ENCODE data around the gene TOMM40.

TOMM40 gene

GRCh38 chr19:44891016-44891882, at the start of gene TOMM40:
TOMM40 (plus strand) TSS chr19:44891254; CDS start chr19:44891416, 162 bp downstream.
- no peaks in the 10 kb centered on the region for H3K27me3 Mint-ChIP-seq (ENCODE audit: low read depth)
- H3K9me3 Mint-ChIP-seq = peaks cover 3% of the 10 kb centered on the region
- peak within 1 kb of the TSS; percentile 97 for H3K27ac Mint-ChIP-seq
- H3K4me1 Mint-ChIP-seq (ENCODE audit: low read depth) = peaks cover 17% of the 10 kb centered on the region
- peaks cover 38% of the 10 kb centered on the region for H3K36me3 Mint-ChIP-seq (ENCODE audit: low read depth)
- DNase-seq (ENCODE audit: low spot score) = no peak
- peak within 1 kb of the TSS; percentile 95 for H3K4me3 Mint-ChIP-seq

- no peak for DNase-seq (ENCODE audit: low spot score)
- Mint-ChIP-seq H3K9me3 (no peaks in the 10 kb centered on the region), H3K27me3 (ENCODE audit: low read depth) (peaks cover 35% of the 10 kb centered on the region), H3K4me1 (ENCODE audit: low read depth) (peaks cover 17% of the 10 kb centered on the region), H3K36me3 (ENCODE audit: low read depth) (no peaks in the 10 kb centered on the region), H3K27ac (peak overlapping the region; percentile 68), H3K4me3 (peak overlapping the region; percentile 86)
Observed at GRCh38 chr19:44845286-44845611, 45.8 kb upstream of the TOMM40 start.

GRCh38 chr19:44845612-44846454, 45.2 kb upstream of the TOMM40 start, which contains the start of gene NECTIN2:
NECTIN2 (plus strand) TSS chr19:44846297; CDS start chr19:44846526, 229 bp downstream.
- Mint-ChIP-seq H3K27ac (peak within 1 kb of the TSS; percentile 68), H3K36me3 (ENCODE audit: low read depth) (no peaks in the 10 kb centered on the region), H3K9me3 (no peaks in the 10 kb centered on the region), H3K27me3 (ENCODE audit: low read depth) (peaks cover 35% of the 10 kb centered on the region), H3K4me3 (peak within 1 kb of the TSS; percentile 86), H3K4me1 (ENCODE audit: low read depth) (peaks cover 17% of the 10 kb centered on the region)
- peak; percentile 85 for DNase-seq (ENCODE audit: low spot score)

GRCh38 chr19:44846455-44847143, 44.5 kb upstream of the TOMM40 start:
- Mint-ChIP-seq H3K4me3 (peak overlapping the region; percentile 73), H3K27me3 (ENCODE audit: low read depth) (peaks cover 35% of the 10 kb centered on the region), H3K4me1 (ENCODE audit: low read depth) (peaks cover 17% of the 10 kb centered on the region), H3K36me3 (ENCODE audit: low read depth) (no peaks in the 10 kb centered on the region), H3K9me3 (no peaks in the 10 kb centered on the region), H3K27ac (no peak overlapping the region)
- no peak for DNase-seq (ENCODE audit: low spot score)

- Mint-ChIP-seq H3K27ac (no peak overlapping the region), H3K27me3 (ENCODE audit: low read depth) (peaks cover 36% of the 10 kb centered on the region), H3K4me1 (ENCODE audit: low read depth) (peaks cover 17% of the 10 kb centered on the region)
Observed at GRCh38 chr19:44847144-44848035, 43.7 kb upstream of the TOMM40 start.

GRCh38 chr19:44848036-44848811, 42.8 kb upstream of the TOMM40 start:
- Mint-ChIP-seq H3K4me1 (ENCODE audit: low read depth) (peaks cover 17% of the 10 kb centered on the region), H3K27me3 (ENCODE audit: low read depth) (peaks cover 38% of the 10 kb centered on the region), H3K9me3 (no peaks in the 10 kb centered on the region), H3K36me3 (ENCODE audit: low read depth) (no peaks in the 10 kb centered on the region), H3K27ac (no peak overlapping the region), H3K4me3 (no peak overlapping the region)
- no peak for DNase-seq (ENCODE audit: low spot score)

More at GRCh38 chr19:44847144-44848035, 43.7 kb upstream of the TOMM40 start:
- peak overlapping the region; percentile 73 for H3K4me3 Mint-ChIP-seq
- H3K36me3 Mint-ChIP-seq (ENCODE audit: low read depth) = no peaks in the 10 kb centered on the region
- H3K9me3 Mint-ChIP-seq = no peaks in the 10 kb centered on the region
- DNase-seq (ENCODE audit: low spot score) = no peak

GRCh38 chr19:44848812-44849447, 42.1 kb upstream of the TOMM40 start:
- Mint-ChIP-seq H3K9me3 (no peaks in the 10 kb centered on the region), H3K36me3 (ENCODE audit: low read depth) (no peaks in the 10 kb centered on the region), H3K4me1 (ENCODE audit: low read depth) (peaks cover 17% of the 10 kb centered on the region), H3K27ac (no peak overlapping the region), H3K4me3 (no peak overlapping the region), H3K27me3 (ENCODE audit: low read depth) (peaks cover 38% of the 10 kb centered on the region)
- no peak for DNase-seq (ENCODE audit: low spot score)

GRCh38 chr19:44850641-44851109, 40.4 kb upstream of the TOMM40 start:
- H3K4me3 Mint-ChIP-seq = no peak overlapping the region
- no peak for DNase-seq (ENCODE audit: low spot score)
- no peak overlapping the region for H3K27ac Mint-ChIP-seq
- peaks cover 31% of the 10 kb centered on the region for H3K27me3 Mint-ChIP-seq (ENCODE audit: low read depth)
- H3K9me3 Mint-ChIP-seq = no peaks in the 10 kb centered on the region
- no peaks in the 10 kb centered on the region for H3K36me3 Mint-ChIP-seq (ENCODE audit: low read depth)
- H3K4me1 Mint-ChIP-seq (ENCODE audit: low read depth) = peaks cover 9% of the 10 kb centered on the region

GRCh38 chr19:44851427-44851826, 39.6 kb upstream of the TOMM40 start:
- no peaks in the 10 kb centered on the region for H3K36me3 Mint-ChIP-seq (ENCODE audit: low read depth)
- no peak overlapping the region for H3K4me3 Mint-ChIP-seq
- H3K27ac Mint-ChIP-seq = no peak overlapping the region
- H3K9me3 Mint-ChIP-seq = no peaks in the 10 kb centered on the region
- no peak for DNase-seq (ENCODE audit: low spot score)
- peaks cover 11% of the 10 kb centered on the region for H3K4me1 Mint-ChIP-seq (ENCODE audit: low read depth)
- peaks cover 33% of the 10 kb centered on the region for H3K27me3 Mint-ChIP-seq (ENCODE audit: low read depth)

GRCh38 chr19:44855606-44856005, 35.4 kb upstream of the TOMM40 start:
- no peak overlapping the region for H3K4me3 Mint-ChIP-seq
- DNase-seq (ENCODE audit: low spot score) = no peak
- no peak overlapping the region for H3K27ac Mint-ChIP-seq
- peaks cover 3% of the 10 kb centered on the region for H3K4me1 Mint-ChIP-seq (ENCODE audit: low read depth)
- H3K9me3 Mint-ChIP-seq = no peaks in the 10 kb centered on the region
- peaks cover 6% of the 10 kb centered on the region for H3K27me3 Mint-ChIP-seq (ENCODE audit: low read depth)
- H3K36me3 Mint-ChIP-seq (ENCODE audit: low read depth) = no peaks in the 10 kb centered on the region

- Mint-ChIP-seq H3K27me3 (ENCODE audit: low read depth) (peaks cover 6% of the 10 kb centered on the region), H3K9me3 (no peaks in the 10 kb centered on the region), H3K27ac (no peak overlapping the region), H3K4me3 (no peak overlapping the region), H3K36me3 (ENCODE audit: low read depth) (no peaks in the 10 kb centered on the region), H3K4me1 (ENCODE audit: low read depth) (peaks cover 3% of the 10 kb centered on the region)
- DNase-seq (ENCODE audit: low spot score) = no peak
Observed at GRCh38 chr19:44856421-44857083, 34.5 kb upstream of the TOMM40 start.

GRCh38 chr19:44857837-44858236, 33.2 kb upstream of the TOMM40 start:
- H3K27ac Mint-ChIP-seq = no peak overlapping the region
- no peak overlapping the region for H3K4me3 Mint-ChIP-seq
- DNase-seq (ENCODE audit: low spot score) = no peak
- no peaks in the 10 kb centered on the region for H3K9me3 Mint-ChIP-seq
- H3K36me3 Mint-ChIP-seq (ENCODE audit: low read depth) = no peaks in the 10 kb centered on the region
- H3K4me1 Mint-ChIP-seq (ENCODE audit: low read depth) = peaks cover 3% of the 10 kb centered on the region
- peaks cover 2% of the 10 kb centered on the region for H3K27me3 Mint-ChIP-seq (ENCODE audit: low read depth)
